H1 (cell line): ENCODE data around the gene URGCP. TPM values are rescaled to one million over a fixed set of nuclear protein-coding genes. Genes with fewer than 3 reads are reported as not detected.
"Not testable (repeated sequence)": the region's sequence is repeated elsewhere in the genome, so short reads cannot be mapped to it uniquely, and the experiment has no call there.

Source experiments
- CTCF ChIA-PET: fragments of 300-600 bp; sonication (Branson Sonifier 250); formaldehyde crosslinking; loops from one replicate; lab custom pipeline; 2021; ENCODE audit not compliant: partially characterized antibody; lab: Charles Lee
- POLR2A ChIA-PET: fragments of 300-600 bp; sonication (Branson Sonifier 250); formaldehyde crosslinking; loops from one replicate; lab custom pipeline; 2021; ENCODE audit warnings: inconsistent platforms; ENCODE audit not compliant: partially characterized antibody; lab: Charles Lee
- DNase-seq, 2 experiments: peaks; one replicate each; pipeline versions ENCODE4 v3.0.0 to v3.0.0-alpha.2; 2010 to 2022; ENCODE audit warnings: low spot score in 2 of 2, low read depth in 1 of 2, mixed read lengths in 1 of 2
- FAIRE-seq: peaks from 2 replicates; lab custom pipeline; 2011; peaks lifted over from hg19 to GRCh38; lab: Jason Lieb, UNC
- H2AFZ ChIP-seq: 2 replicates; pipeline ENCODE4 v1.8.1; 2012; ENCODE audit warnings: low read length, inconsistent platforms
- H2AK5ac ChIP-seq: 2 replicates; pipeline ENCODE4 v1.6.1; 2013; ENCODE audit warnings: low read depth, low read length
- H2BK120ac ChIP-seq: replicated peaks from 2 replicates; pipeline ENCODE3; 2013; ENCODE audit warnings: low read depth, low read length, inconsistent platforms
- H2BK12ac ChIP-seq: 2 replicates; pipeline ENCODE4 v1.6.1; 2013; ENCODE audit warnings: low read depth, low read length
- H2BK15ac ChIP-seq: 2 replicates; pipeline ENCODE4 v1.6.1; 2013; ENCODE audit warnings: low read length
- H2BK20ac ChIP-seq: 2 replicates; pipeline ENCODE4 v1.6.1; 2013; ENCODE audit warnings: low read length
- H2BK5ac ChIP-seq: 2 replicates; pipeline ENCODE4 v1.6.1; 2013; ENCODE audit warnings: low read depth, low read length
- H3K14ac ChIP-seq: 2 replicates; pipeline ENCODE4 v1.6.1; 2013; ENCODE audit warnings: inconsistent platforms; ENCODE audit not compliant: insufficient read length
- H3K18ac ChIP-seq: 2 replicates; pipeline ENCODE4 v1.6.1; 2013; ENCODE audit warnings: low read length; ENCODE audit errors: extremely low read depth
- H3K23ac ChIP-seq: 2 replicates; pipeline ENCODE4 v1.6.1; 2013; ENCODE audit warnings: inconsistent platforms; ENCODE audit not compliant: insufficient read length
- H3K23me2 ChIP-seq: 2 replicates; pipeline ENCODE4 v1.6.1; 2013; ENCODE audit warnings: low read depth, low read length
- H3K27ac ChIP-seq: 2 replicates; pipeline ENCODE4 v1.6.1; 2011; ENCODE audit warnings: low read depth, low read length, inconsistent platforms
- H3K27me3 ChIP-seq, 4 experiments: replicated peaks in 1 of 4; 1 replicate in 1 of 4; 2 replicates in 3 of 4; pipeline versions ENCODE4 v1.6.1 to v1.8.1; 2011 to 2013; ENCODE audit warnings: low read length in 3 of 4, mild to moderate bottlenecking in 3 of 4, inconsistent platforms in 2 of 4, mixed read lengths in 2 of 4, moderate library complexity in 1 of 4; ENCODE audit not compliant: control insufficient read depth in 3 of 4, insufficient read depth in 3 of 4; ENCODE audit errors: extremely low read depth in 1 of 4
- H3K36me3 ChIP-seq, 4 experiments: 2 replicates each; pipeline versions ENCODE4 v1.6.1 to v1.8.1; 2011 to 2013; ENCODE audit warnings: mild to moderate bottlenecking in 4 of 4, low read length in 3 of 4, moderate library complexity in 2 of 4, control low read depth in 1 of 4, inconsistent platforms in 1 of 4; ENCODE audit not compliant: insufficient read depth in 4 of 4, control insufficient read depth in 2 of 4
- H3K4ac ChIP-seq: replicated peaks from 2 replicates; pipeline ENCODE3; 2013; ENCODE audit warnings: low read length, low read depth, mixed read lengths, inconsistent platforms; ENCODE audit not compliant: insufficient read length
- H3K4me1 ChIP-seq, 4 experiments: replicated peaks in 1 of 4; 1 replicate in 1 of 4; 2 replicates in 3 of 4; pipeline versions ENCODE4 v1.6.1 to v1.8.1; 2011 to 2013; ENCODE audit warnings: low read length in 3 of 4, inconsistent platforms in 2 of 4, mixed read lengths in 1 of 4; ENCODE audit not compliant: insufficient read depth in 4 of 4, control insufficient read depth in 3 of 4
- H3K4me2 ChIP-seq, 2 experiments: 2 replicates each; pipeline versions ENCODE4 v1.6.1 to v1.8.1; 2011 to 2013; ENCODE audit warnings: low read depth in 2 of 2, low read length in 2 of 2, control low read depth in 1 of 2, inconsistent platforms in 1 of 2, mild to moderate bottlenecking in 1 of 2; ENCODE audit not compliant: insufficient read depth in 1 of 2
- H3K4me3 ChIP-seq, 4 experiments: fragments of 200-600, 300-600 bp in 1 of 4; sonication (generic), shearing (Covaris generic), sonication (Bioruptor Twin) in 1 of 4; 2 replicates each; pipeline versions ENCODE4 v1.5.1 to v1.8.1; 2011 to 2016; ENCODE audit warnings: low read length in 4 of 4, low read depth in 3 of 4, control low read depth in 2 of 4, inconsistent platforms in 2 of 4, mild to moderate bottlenecking in 2 of 4, mixed read lengths in 1 of 4, moderate library complexity in 1 of 4; ENCODE audit not compliant: insufficient read depth in 2 of 4; ENCODE audit errors: extremely low read depth in 1 of 4
- H3K56ac ChIP-seq: replicated peaks from 2 replicates; pipeline ENCODE3; 2013; ENCODE audit warnings: low read depth, mild to moderate bottlenecking, mixed read lengths, low read length, inconsistent platforms; ENCODE audit not compliant: insufficient read length
- H3K79me1 ChIP-seq: 2 replicates; pipeline ENCODE4 v1.6.1; 2013; ENCODE audit warnings: low read depth, low read length, control low read depth
- H3K79me2 ChIP-seq, 2 experiments: 2 replicates each; pipeline versions ENCODE4 v1.6.1 to v1.8.1; 2012 to 2013; ENCODE audit warnings: low read length in 2 of 2, mild to moderate bottlenecking in 2 of 2, inconsistent platforms in 1 of 2; ENCODE audit not compliant: insufficient read depth in 2 of 2, control insufficient read depth in 1 of 2
- H3K9ac ChIP-seq, 4 experiments: replicated peaks in 1 of 4; 1 replicate in 1 of 4; 2 replicates in 3 of 4; pipeline versions ENCODE4 v1.6.1 to v1.8.1; 2011 to 2013; ENCODE audit warnings: low read depth in 3 of 4, low read length in 3 of 4, control low read depth in 2 of 4, mild to moderate bottlenecking in 2 of 4, moderate library complexity in 2 of 4, inconsistent platforms in 1 of 4; ENCODE audit errors: extremely low read depth in 1 of 4
- H3K9me3 ChIP-seq, 2 experiments: 2 replicates each; pipeline versions ENCODE4 v1.6.1 to v1.8.1; 2012 to 2013; ENCODE audit warnings: mild to moderate bottlenecking in 2 of 2, moderate library complexity in 2 of 2, control low read depth in 1 of 2, inconsistent platforms in 1 of 2, low read depth in 1 of 2, low read length in 1 of 2, mixed read lengths in 1 of 2; ENCODE audit not compliant: insufficient read depth in 2 of 2
- H4K20me1 ChIP-seq, 2 experiments: replicated peaks in 1 of 2; 2 replicates each; pipeline versions ENCODE3 to v1.8.1; 2011 to 2013; ENCODE audit warnings: inconsistent platforms in 2 of 2, low read length in 2 of 2, mild to moderate bottlenecking in 1 of 2; ENCODE audit not compliant: insufficient read depth in 2 of 2, control insufficient read depth in 1 of 2
- H4K5ac ChIP-seq: 2 replicates; pipeline ENCODE4 v1.6.1; 2013; ENCODE audit warnings: low read length, low read depth, mixed read lengths, inconsistent platforms; ENCODE audit not compliant: insufficient read length
- H4K8ac ChIP-seq: 2 replicates; pipeline ENCODE4 v1.8.0; 2013; ENCODE audit warnings: mild to moderate bottlenecking, moderate library complexity, low read length, inconsistent platforms; ENCODE audit not compliant: insufficient read depth; ENCODE audit errors: extremely low read depth
- H4K91ac ChIP-seq: replicated peaks from 2 replicates; pipeline ENCODE3; 2013; ENCODE audit warnings: low read length, mixed read lengths, inconsistent platforms; ENCODE audit not compliant: insufficient read length
- BCL11A ChIP-seq, 2 experiments: IDR thresholded peaks; one replicate each; pipeline ENCODE4 v1.6.1; 2011; ENCODE audit warnings: low read depth in 2 of 2, low read length in 2 of 2, mild to moderate bottlenecking in 2 of 2
- CBX8 ChIP-seq: fragments of 300-800, 300-1000 bp; sonication (generic); IDR thresholded peaks from 2 replicates; pipeline ENCODE4 v1.7.1; 2016; ENCODE audit warnings: low read depth, low read length, borderline replicate concordance
- MAX ChIP-seq: IDR thresholded peaks from 2 replicates; pipeline ENCODE4 v1.6.1; 2012; ENCODE audit warnings: inconsistent platforms
- SAP30 ChIP-seq: fragments of 300-600 bp; sonication (generic); IDR thresholded peaks from 2 replicates; pipeline ENCODE4 v1.7.1; 2012; ENCODE audit warnings: low read length, moderate library complexity, mild to moderate bottlenecking, inconsistent platforms; ENCODE audit not compliant: insufficient read depth, insufficient replicate concordance
- SRF ChIP-seq: IDR thresholded peaks from 2 replicates; pipeline ENCODE4 v1.6.1; 2011; ENCODE audit warnings: mild to moderate bottlenecking, low read depth, low read length, moderate library complexity
- TAF1 ChIP-seq: IDR thresholded peaks from 2 replicates; pipeline ENCODE4 v1.6.1; 2011; ENCODE audit warnings: mild to moderate bottlenecking, low read depth, low read length
- polyA plus RNA-seq, 7 experiments: library from polyadenylated mRNA; depleted of rRNA in 3 of 7; stranded (reverse) in 5 of 7; unstranded in 2 of 7; fragments of >200 nt in 5 of 7; fragments of 200-250 nt in 2 of 7; gene quantifications; 1 replicate in 5 of 7; 2 replicates in 1 of 7; 4 replicates in 1 of 7; pipeline versions ENCODE4 v1.2.1 to v1.2.3, GENCODE V29; 2011 to 2013; ENCODE audit warnings: missing spikeins in 2 of 7, mixed read lengths in 2 of 7
- total RNA-seq: library from RNA; stranded (reverse); fragmentation: NEBNext Ultra II Directional; extraction: Animal tissue kit (Norgen Biotek cat#: 25700); gene quantifications from 2 replicates; pipeline ENCODE4 v1.2.1, GENCODE V29; 2021

Gene URGCP
- total and polyA plus RNA-seq, 2 of the 8 experiments (the other 6 are each of a cell fraction or from before 2014, with no cell fraction given): 9.0 to 18.7 TPM

GRCh38 chr7:43834463-43835251 lies 71.7 kb downstream of the URGCP start (continued):
- no peak for TF ChIP-seq CBX8
- TF ChIP-seq TAF1: no peak
- no peak for TF ChIP-seq SAP30
- TF ChIP-seq SRF: no peak
- no peak for TF ChIP-seq MAX
- no peak for TF ChIP-seq BCL11A (IDR thresholded peaks at IDR 0.05; ENCODE audit: low read depth in 2 of 2, low read length in 2 of 2)

- H4K8ac ChIP-seq, H3K14ac ChIP-seq, H3K4me3 ChIP-seq, H3K9ac ChIP-seq, H3K27me3 ChIP-seq, H3K23ac ChIP-seq, FAIRE-seq, H2BK120ac ChIP-seq, H4K20me1 ChIP-seq, H2BK15ac ChIP-seq, H3K9me3 ChIP-seq, H3K4me2 ChIP-seq, H3K23me2 ChIP-seq, H3K4ac ChIP-seq, H2AK5ac ChIP-seq, H4K5ac ChIP-seq, DNase-seq, H4K91ac ChIP-seq, H2BK5ac ChIP-seq, H3K56ac ChIP-seq, H3K79me1 ChIP-seq, H3K79me2 ChIP-seq, H3K27ac ChIP-seq, H3K36me3 ChIP-seq, H2BK20ac ChIP-seq, H2AFZ ChIP-seq, H2BK12ac ChIP-seq, H3K18ac ChIP-seq: not testable (repeated sequence)
- CTCF ChIA-PET: interaction anchor here (0.6 to 1.2 kb wide), 3 partner anchors 9 to 248 kb away, joined by 3 to 5 read pairs (median 4); partner anchors contain the start of gene STK17A
- POLR2A ChIA-PET: interaction anchor here (1.6 kb wide), 1 partner anchor 102 kb away, joined by 3 read pairs; the partner anchor contains the start of gene COA1
- H3K4me1 ChIP-seq: peaks cover 0 to 10% (median 3%) of the 10 kb centered on the region in 4 experiments; a peak in 3 of 7 replicates
Observed at GRCh38 chr7:43830917-43831316, 75.5 kb downstream of the URGCP start.
